ENCODE measurements around the gene RXFP4.
"Not testable (repeated sequence)": the region's sequence is repeated elsewhere in the genome, so short reads cannot be mapped to it uniquely, and the experiment has no call there.

The RXFP4 gene

DNA sequence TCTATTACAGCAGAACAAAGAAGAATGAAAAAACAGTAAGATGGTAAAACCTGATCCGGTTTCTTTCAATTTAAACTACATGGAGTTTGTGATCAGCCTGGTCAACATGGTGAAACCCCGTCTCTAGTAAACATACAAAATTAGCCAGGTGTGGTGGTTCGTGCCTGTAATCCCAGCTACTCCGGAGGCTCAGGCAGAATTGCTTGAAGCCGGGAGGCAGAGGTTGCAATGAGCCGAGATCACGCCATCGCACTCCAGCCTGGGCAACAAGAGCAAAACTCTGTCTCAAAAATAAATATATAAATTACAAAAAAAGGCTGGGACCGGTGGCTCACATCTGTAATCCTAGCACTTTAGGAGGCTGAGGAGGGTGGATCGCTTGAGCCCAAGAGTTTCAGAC, 10.7 kb upstream of the RXFP4 start:
- DNase-seq (ENCODE audit: low spot score) = not testable (repeated sequence)

DNA sequence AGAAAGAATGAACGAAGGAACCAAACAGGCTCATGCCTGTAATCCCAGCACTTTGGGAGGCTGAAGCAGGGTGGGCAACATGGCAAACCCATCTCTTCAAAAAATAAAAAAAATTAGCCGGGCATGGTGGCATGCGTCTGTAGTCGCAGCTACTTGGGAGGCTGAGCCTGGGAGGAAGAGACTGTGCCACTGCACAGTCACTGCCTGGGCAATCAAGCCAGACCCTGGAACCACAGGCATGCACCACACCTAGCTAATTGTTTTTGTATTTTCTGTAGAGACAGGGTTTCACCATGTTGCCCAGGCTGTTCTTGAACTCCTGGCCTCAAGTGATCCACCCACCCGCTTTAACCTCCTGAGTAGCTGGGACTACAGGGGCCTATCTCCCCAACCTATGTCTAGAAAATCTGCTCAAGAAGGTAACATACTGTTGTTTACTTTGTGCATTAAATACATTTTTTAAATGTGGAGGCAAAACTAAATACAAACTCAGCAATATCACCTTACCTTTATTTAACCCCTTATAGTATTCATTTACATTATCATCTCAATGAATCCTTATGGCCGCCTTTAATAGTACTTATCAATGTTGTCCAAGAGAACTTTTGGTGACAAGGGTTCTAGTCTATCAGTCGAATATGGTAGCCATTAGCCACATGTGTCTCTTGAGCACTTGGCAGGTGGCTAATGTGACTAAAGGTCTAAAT, 10.0 kb upstream of the RXFP4 start:
- no peak for DNase-seq (ENCODE audit: low spot score)

DNA sequence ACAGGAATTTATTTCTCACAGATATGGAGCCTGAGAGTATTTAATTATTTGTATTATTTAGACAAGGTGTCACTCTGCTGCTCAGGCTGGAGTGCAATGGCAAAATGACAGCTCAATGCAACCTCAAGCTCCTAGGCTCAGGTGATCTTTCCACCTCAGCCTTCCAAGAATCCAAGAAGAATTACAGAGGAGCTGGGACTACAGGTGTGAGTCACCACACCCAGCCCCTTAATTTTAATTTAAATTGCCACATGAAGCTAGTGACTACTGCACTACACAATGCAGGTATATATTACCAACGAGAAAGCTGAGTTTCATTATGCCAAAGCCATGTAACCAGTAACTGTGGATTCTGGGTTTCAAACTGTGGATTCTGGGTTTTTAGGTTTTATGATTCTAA, 9.4 kb upstream of the RXFP4 start:
- no peak for DNase-seq (ENCODE audit: low spot score)

GRCh38 chr1:155932487-155932886, 9.0 kb upstream of the RXFP4 start:
- no peak for DNase-seq (ENCODE audit: low spot score)

GRCh38 chr1:155933591-155934096, 7.8 kb upstream of the RXFP4 start:
- no peak for DNase-seq (ENCODE audit: low spot score)

GRCh38 chr1:155934097-155934935, 7.1 kb upstream of the RXFP4 start, which contains the start of gene KHDC4:
TSS of gene KHDC4 (minus strand) at chr1:155934413. CDS start at chr1:155934373, 40 bp downstream.
- peak; percentile 100 for DNase-seq (ENCODE audit: low spot score)

DNA sequence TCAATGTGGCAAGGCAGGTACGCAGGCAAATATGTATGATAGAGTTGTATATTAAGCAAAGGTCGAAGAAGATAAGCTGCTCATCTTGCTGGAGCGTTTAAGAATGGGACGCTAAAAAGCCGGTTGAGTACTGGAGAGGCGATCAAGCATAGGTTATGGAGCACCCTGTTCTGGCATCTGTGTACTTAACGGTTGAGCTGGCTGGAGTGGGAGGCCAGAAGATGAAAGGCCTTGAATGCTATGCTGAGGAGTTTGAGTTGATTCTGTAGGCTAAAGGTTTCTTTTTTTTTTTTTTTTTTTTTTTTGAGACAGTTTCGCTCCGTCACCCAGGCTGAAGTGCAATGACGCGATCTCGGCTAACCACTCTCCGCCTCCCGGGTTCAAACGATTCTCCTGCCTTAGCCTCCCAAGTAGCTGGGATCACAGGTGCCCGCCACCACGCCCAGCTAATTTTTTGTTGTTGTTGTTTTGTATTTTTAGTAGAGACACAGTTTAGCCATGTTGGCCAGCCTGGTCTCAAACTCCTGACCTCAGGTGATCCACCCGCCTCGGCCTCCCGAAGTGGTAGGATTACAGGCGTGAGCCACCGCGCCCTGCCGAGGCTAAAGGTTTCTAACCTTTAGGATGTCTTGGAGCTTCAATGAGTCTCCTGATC, 6.4 kb upstream of the RXFP4 start:
- peak; percentile 47 for DNase-seq (ENCODE audit: low spot score)

DNA sequence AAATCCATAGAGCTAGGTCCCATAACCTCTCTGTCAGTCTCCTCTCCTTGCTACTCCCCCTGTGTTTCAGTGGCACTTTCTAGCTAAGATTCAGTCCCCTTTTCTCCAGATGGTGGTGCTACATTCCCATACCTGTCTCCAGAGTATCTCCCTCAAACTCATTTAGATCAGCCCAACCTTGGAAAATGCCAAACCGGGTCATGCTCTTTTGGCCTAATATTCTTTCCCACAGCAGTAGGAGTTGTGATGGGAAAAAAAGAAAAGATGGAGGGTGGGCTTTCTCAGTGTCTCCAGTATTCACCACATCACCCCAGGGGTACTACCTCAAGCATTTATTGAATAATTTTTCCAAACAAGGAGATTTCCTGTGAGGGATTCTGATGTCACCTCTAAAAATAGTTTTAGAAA, 3.2 kb upstream of the RXFP4 start:
- DNase-seq (ENCODE audit: low spot score) = peak; percentile 74

DNA sequence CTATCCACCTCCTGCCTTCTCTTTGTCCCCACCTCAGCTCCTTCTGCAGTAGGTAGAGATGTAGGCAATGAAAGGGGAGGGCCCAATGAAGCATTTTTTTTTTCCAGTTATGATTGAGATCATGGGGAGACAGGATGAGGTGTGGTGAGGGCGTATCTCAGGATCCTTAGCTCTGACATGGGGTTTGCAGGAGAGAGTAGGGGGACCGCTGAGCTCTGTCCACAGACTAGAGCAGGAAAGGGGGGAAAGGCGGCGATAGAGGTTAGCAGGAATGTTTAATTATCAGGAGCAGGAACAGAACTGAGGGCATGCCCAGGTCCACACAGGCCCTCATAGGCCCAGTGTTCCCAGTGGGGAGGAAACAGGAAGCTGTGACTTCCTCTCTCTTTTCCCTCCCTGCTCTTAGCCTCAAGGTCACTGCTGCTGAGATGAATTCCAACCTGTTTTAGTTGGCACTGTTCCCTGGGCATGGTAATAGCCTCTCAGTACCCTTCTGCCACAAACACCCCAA, 901 bp upstream of the RXFP4 start:
- DNase-seq (ENCODE audit: low spot score) = no peak

DNA sequence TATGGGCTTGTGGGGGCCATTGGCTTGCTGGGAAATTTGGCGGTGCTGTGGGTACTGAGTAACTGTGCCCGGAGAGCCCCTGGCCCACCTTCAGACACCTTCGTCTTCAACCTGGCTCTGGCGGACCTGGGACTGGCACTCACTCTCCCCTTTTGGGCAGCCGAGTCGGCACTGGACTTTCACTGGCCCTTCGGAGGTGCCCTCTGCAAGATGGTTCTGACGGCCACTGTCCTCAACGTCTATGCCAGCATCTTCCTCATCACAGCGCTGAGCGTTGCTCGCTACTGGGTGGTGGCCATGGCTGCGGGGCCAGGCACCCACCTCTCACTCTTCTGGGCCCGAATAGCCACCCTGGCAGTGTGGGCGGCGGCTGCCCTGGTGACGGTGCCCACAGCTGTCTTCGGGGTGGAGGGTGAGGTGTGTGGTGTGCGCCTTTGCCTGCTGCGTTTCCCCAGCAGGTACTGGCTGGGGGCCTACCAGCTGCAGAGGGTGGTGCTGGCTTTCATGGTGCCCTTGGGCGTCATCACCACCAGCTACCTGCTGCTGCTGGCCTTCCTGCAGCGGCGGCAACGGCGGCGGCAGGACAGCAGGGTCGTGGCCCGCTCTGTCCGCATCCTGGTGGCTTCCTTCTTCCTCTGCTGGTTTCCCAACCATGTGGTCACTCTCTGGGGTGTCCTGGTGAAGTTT, 550 bp downstream of the RXFP4 start:
- no peak for DNase-seq (ENCODE audit: low spot score)

DNA sequence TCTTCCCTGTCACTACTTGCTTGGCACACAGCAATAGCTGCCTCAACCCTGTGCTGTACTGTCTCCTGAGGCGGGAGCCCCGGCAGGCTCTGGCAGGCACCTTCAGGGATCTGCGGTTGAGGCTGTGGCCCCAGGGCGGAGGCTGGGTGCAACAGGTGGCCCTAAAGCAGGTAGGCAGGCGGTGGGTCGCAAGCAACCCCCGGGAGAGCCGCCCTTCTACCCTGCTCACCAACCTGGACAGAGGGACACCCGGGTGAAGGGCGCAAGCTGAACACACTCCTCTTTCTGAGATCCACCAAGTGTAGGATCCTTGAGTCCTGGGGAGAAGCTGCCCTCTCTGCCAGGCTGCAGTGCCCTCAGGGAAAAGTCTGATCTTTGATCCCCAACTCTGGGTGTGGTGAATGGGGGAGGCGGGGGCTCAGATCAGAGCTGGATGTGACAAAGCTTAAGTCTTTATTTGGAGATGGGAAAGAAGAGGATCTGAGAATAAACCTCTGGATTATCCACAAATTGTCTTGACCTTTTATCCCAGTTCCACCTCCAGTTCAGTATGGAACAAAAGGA, 1.2 kb downstream of the RXFP4 start:
- no peak for DNase-seq (ENCODE audit: low spot score)

DNA sequence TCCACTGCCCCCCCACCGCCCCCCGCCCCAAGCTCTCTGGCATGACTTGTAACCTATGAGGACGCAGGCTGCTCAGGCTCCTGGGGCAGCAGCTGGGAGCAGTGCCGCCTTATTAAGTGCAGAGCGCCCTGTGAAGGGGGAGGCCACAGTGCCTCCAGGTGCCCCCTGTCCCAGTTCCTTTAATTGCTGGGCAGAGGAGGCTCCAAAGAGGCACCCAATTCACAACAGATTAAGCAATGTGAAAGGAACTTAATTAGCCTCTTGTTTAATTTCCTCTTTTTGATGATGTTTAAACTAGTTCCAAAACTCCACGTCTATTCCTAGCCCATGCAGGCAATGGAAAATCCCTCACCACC, 3.0 kb downstream of the RXFP4 start:
- DNase-seq (ENCODE audit: low spot score) = no peak

GRCh38 chr1:155946633-155947219, 5.3 kb downstream of the RXFP4 start:
- DNase-seq (ENCODE audit: low spot score) = no peak

GRCh38 chr1:155947292-155947691, 5.9 kb downstream of the RXFP4 start:
- DNase-seq (ENCODE audit: low spot score) = no peak

DNA sequence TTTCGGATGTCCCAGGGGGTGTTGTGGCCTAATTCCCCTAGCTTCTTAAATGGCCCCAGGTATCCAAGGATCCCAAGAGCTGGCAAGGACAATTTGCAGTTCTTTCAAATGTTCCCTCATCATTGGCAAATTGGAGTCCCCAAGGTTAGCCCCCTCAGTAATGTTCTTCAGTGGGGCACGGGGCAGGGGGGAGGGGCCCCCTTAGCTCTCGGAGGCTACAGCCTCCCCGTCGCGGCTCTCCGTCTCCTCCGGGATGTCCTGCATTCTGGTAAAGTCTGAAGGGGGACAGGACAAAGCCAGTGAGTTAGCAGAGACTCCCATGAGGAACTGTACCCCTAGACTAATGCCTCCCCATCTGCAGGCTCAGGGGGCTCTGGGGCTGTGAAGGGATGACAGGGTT, 6.3 kb downstream of the RXFP4 start:
- no peak for DNase-seq (ENCODE audit: low spot score)

GRCh38 chr1:155950829-155951228, 9.4 kb downstream of the RXFP4 start:
- no peak for DNase-seq (ENCODE audit: low spot score)

- no peak for DNase-seq (ENCODE audit: low spot score)
Observed at GRCh38 chr1:155951753-155952504, 10.5 kb downstream of the RXFP4 start.

GRCh38 chr1:155952505-155952890, 11.1 kb downstream of the RXFP4 start:
- DNase-seq (ENCODE audit: low spot score) = no peak

GRCh38 chr1:155954645-155955044, 13.2 kb downstream of the RXFP4 start:
- DNase-seq (ENCODE audit: low spot score) = no peak

GRCh38 chr1:155957411-155957915, 16.0 kb downstream of the RXFP4 start:
- DNase-seq (ENCODE audit: low spot score) = no peak
